ENCODE measurements around the gene LRMDA.

DNA sequence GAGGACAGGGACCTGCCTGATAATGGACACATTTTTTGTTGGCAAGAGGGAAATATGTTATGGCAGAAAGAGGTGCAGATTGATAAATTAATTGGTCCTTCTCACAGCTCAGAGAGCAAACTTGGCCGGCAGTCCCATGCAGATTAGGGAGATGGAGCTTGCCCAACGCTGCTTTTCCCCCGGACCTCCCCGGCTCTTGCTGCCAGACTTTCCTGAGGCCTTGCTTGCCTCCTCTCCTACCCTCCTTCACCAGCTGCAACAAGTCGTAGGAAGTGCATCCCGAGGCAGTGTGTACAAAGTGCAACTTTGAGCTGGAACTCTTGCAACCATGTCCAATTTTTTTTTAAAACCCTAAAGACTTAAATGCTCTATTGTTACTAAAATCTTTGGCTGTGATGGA lies 215.5 kb downstream of the LRMDA start:
- TF ChIP-seq, protein P1, sequence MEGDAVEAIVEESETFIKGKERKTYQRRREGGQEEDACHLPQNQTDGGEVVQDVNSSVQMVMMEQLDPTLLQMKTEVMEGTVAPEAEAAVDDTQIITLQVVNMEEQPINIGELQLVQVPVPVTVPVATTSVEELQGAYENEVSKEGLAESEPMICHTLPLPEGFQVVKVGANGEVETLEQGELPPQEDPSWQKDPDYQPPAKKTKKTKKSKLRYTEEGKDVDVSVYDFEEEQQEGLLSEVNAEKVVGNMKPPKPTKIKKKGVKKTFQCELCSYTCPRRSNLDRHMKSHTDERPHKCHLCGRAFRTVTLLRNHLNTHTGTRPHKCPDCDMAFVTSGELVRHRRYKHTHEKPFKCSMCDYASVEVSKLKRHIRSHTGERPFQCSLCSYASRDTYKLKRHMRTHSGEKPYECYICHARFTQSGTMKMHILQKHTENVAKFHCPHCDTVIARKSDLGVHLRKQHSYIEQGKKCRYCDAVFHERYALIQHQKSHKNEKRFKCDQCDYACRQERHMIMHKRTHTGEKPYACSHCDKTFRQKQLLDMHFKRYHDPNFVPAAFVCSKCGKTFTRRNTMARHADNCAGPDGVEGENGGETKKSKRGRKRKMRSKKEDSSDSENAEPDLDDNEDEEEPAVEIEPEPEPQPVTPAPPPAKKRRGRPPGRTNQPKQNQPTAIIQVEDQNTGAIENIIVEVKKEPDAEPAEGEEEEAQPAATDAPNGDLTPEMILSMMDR (IDR thresholded peaks at IDR 0.05): no peak
- no peak for TF ChIP-seq EP300 (IDR thresholded peaks at IDR 0.05)
- no peak for TF ChIP-seq POLR2A (IDR thresholded peaks at IDR 0.05)

Measured in tibial nerve (tissue), 4 donors.